ENCODE data around the gene DNAH10.

DNAH10 gene

DNA sequence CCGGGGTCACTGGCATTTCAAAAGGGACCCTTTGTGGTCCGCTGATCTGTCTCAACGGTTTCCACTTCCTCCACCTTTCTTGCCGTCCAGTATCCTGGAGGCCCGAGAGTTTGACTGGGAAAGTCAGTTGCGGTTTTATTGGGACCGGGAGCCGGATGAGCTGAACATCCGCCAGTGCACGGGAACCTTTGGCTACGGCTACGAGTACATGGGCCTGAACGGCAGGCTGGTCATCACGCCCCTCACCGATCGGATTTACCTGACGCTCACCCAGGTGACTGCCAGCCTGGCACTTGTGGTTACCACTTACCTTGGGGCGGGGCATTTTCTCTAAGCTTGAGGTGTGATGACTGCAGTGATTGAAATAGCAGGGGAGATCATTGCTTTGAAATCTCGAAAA is 83.8 kb downstream of the DNAH10 start:
- no peak for DNase-seq

DNA sequence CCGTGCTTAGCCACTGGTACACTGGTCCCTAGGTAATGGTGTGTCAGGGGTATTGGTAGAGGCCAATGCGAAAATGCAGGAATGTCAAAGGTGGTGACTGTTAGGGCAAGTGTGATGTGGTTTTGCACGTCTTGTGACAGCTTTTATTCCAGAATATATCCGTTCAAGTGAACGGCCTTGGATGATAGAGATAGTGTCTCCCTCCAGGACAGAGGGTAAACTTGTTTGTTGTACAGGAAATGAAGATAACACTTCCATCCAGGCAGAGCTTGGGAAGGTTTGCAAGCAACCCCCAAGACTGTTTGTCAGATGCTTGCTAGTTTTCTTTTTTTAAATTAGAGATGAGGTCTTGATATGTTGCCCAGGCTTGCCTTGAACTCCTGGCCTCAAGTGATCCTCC is 84.2 kb downstream of the DNAH10 start:
- DNase-seq: no peak

DNA sequence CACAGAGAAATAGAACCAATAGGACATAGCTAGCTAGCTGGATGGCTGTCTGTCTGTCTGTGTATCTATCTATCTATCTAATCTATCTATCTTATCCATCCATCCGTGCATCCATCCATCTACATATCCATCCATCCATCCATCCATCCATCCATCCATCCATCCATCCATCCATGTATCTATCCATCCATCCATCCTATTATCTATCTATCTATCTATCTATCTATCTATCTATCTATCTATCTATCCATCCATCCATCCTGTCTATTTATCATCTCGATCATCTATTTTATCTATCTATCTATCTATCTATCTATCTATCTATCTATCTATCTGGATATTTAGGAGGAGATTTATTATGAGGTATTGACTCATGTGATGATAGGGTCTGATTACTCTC is 84.9 kb downstream of the DNAH10 start:
- DNase-seq: no peak

DNA sequence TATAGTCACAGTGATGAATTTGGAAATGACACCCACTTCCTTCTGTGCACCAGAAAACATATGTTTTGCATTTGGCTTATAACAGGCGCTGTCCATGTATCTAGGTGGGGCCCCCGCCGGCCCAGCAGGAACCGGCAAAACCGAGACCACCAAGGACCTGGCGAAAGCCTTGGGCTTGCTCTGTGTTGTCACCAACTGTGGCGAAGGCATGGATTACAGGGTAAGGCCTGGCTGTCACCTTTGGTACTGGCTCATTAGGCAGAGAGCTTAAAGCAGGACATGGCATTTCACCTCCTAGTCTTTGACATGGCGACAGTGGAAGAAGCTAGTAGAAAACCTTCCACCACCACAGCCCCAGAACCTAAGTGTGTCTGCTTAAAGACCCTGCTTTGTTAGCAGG is 85.8 kb downstream of the DNAH10 start:
- DNase-seq: no peak

DNA sequence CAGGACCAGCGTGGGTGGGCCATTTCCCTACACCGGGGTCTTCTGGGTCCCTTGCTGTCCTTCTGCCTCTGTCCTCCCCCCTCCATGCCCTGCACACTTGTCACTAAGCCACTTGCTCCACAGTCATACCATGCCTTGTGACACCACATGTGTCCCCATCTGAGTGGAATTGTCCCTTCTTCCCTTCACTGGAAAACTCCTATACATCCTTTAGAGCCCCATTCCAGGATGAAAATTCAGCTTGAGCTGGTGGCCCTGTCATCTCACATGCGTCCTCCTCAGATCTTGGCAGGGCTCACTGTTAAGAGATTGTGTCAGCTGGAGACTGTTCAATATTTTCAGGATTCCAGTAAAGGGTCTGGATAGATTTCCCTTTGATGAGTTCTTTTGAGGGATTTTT is 87.4 kb downstream of the DNAH10 start:
- no peak for DNase-seq

DNA sequence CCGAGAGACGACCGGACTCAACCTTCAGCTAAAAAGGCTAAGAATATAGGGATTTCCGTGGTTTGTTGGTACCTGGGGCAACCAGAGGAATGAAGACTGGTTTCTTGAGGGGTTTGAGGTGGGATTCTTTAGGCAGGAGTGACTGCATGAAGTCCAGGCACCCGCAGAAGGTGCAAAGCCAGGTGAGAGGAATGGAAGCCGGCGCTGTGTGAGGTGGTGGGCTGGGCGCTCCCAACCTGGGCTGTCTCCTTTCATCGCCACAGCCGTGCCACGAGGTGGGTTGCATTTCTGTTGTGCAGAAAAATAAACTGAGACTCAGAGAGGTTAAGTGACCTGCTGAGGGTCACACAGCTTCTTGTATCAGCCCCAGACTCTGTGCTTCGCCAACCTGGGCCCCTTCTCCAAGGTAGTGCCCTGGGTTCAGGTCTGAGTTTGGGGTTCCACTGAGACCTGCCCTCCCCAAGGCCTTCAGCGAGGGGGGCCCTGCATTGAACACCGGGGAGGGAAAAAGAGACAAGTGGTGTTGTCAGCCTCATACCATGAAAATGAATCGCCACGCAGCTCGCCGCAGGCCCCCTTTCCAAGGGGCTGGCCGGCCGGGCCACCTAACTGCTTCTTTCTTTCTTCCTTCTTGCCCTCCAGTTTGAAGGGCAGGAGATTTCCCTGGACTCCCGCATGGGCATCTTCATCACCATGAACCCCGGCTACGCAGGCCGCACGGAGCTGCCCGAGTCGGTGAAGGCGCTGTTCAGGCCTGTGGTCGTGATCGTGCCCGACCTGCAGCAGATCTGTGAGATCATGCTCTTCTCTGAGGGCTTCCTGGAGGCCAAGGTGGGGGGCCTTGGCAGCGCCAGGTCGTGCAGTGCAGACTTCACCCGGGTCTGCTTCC is 88.4 kb downstream of the DNAH10 start:
- no peak for DNase-seq

DNA sequence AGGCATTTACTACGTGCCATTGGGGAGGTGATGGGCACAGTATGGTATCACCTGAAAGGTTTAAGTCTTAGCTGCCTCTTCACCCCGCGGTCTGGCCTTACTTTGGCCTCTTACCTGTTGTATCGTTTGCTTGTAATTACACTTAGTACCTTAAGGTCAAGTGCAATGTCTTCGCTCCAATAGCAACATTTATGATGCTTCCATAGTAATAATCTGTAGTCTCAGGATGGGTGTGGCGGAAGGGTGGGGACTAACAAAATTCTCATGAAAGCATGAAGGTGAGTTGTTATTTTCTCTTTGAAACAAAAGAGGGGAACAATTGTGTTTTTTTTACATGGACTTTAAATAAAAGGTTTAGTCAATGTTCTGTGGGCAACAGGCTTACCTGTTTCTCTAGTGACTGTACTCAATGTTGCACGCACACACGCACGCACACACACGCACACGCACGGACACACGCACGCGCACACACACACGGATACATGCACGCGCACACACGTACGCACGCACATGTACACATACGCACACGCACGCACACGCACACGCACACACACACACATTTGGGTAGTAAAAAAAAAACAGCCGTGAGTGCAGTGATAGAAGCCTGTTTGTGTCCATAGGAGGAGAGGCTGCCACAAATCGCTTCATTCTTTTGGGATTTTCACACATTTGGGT is 91.4 kb downstream of the DNAH10 start:
- DNase-seq: no peak

DNA sequence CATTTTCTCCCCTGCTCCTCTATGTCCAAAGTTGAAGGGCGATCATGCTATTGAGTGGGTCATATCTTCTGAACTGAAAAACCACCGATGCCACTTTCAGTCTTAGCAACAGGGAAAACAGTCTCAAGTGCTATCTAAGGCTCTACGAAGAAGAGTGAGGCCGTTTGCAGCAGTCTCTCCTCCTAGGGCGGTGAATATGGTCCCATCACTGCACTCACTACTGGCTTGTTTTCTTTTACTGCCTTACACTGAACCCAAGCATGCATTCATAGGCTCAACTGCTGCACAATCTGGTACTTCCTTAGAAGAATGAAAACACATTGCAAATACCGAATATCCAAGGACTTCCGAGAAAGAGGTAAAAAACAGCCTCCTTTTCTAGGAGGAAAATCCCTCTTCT is 92.1 kb downstream of the DNAH10 start:
- DNase-seq: no peak

DNA sequence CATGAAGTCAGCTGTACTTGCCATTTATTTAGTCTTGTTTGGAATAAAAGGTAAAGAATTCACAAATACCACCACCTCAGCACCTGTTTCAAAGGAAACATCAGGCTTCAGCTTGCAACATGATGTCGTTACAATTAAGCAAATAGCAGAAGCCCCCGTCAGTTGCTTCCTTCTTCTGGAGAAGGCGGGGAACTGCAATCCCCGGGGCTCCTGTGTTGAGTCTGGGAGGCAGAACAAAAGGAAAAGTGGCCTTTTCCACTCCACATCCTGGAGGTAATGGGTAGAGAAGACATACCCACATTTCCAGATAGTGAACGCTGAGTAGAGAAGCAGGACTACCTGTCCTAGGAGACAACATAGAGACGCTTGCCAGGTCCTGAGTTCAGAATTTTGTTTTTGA is 92.8 kb downstream of the DNAH10 start:
- DNase-seq: no peak

DNA sequence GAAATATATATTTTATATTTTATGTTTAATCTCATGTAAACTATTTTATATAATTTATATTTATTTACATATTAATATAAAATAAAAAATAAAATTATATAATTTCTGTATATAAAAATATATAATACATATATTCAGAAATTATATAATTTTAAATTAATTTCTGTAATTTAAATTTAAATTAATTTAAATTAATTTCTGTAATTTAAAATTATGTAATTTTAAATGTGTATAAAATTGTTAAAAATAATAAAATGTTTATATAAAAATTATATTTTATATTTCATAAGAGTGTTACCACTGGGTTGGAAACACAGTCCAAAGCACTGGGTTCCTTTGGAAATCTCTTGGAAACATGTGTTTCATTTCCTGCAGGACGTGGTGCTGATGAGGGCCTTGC is 94.6 kb downstream of the DNAH10 start:
- no peak for DNase-seq

DNA sequence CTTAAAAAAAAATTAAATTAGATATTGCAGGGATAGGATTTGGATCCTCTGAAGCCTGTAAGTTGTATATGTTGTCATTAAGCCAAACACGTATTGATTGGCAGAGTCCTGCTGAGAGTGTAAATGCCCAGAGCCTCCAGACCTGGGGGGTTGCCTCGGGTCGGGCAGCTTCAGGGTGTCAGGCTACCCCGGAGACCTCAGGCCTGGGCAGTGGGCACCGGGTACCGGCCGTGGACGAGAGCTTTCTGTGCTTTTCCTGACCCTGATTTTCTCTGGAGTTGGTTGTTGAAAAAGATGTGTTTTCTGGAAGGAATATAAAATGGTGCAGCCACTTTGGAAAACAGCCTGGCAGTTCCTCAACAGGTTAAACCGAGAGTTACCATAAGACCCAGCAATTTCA is 96.1 kb downstream of the DNAH10 start:
- no peak for DNase-seq

DNA sequence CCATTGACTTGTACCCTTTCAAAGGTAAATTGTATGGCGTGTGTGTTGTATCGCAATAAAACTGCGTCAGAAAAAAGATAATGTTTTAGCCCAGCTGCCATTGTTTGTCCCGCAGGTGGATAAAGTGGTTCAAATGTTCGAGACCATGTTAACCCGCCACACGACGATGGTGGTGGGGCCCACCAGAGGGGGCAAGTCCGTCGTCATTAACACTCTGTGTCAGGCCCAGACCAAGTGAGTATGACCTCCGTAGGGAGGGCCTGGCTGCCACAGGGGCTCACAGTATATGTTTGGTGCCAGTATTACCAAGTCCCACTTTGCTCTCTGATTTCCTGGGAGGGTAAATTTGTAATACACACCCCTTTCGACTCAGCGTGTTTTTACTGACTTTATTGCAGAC is 96.9 kb downstream of the DNAH10 start:
- no peak for DNase-seq

DNA sequence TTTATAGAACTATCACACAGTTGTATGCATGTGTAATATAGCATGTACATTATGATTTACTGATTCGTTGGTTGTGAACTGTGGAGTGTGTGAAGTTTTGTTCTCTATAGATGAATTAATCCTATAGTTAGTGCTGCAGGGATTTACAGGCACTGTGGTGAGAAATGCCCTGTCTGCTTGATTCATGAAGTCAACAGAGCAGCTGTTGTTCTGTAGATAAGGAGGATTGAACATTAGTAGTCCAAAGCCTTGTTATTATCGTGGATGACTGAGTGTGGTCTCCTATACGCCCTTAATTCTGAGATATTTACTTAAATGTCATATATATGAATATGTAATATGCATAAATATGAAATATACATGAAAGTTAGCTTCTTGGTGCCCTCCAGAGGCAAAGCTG is 98.3 kb downstream of the DNAH10 start:
- no peak for DNase-seq

DNA sequence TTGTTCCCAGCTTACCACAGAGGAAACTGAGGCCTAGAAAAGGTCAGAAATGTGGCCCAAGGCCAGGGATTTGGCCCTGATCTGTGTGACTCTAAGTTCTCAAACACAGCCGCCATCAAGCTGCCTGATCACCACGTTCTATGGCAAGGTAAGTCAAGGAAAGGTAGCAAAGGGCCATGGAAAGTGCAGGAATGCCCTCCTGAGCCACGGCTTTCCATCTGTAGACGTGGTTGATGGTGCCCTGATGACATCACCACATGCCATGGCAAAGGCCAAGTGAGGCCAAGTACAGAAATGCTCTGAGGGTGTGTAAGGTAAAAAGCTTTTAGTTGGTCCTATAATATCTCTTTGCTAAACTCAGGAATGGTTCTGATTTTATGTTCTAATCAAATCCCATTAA is 99.3 kb downstream of the DNAH10 start:
- no peak for DNase-seq

DNA sequence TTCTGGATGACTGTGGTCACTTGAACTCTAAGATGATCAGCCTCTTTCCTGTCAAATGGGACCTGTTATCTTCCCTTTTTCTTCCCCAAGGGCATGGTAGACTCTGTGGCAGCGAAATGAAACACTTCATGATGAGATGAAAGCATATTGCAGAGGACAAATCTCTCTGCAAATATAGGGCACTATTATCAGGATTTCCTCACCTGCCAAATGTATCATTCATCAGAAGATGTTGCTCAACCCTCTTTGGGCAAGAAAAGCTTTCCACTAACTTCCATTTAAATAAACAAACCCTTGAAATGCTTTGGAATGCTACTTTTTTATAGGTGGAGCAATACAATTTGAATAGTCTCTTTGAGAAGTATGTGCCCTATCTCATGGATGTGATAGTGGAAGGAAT is 105.0 kb downstream of the DNAH10 start:
- no peak for DNase-seq

DNA sequence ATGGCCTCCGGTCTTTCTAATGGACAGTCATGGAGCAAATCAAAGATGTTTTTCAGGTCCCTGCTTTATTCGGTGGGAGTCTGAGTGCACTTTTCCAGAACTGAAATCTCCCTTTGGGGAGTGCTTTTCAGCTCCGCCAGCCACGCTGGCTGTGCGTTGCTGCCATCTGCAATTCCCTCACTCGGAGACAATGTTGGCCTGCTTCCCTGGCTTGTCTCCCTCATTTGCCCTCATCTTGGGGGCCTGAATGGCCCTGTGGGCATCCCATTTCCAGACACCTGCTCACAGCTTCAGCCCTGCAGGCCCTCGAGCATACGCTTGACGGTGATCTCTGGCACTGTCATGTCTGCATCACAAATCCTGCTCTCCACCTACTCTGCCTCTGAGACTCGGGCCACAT is 106.7 kb downstream of the DNAH10 start:
- DNase-seq: peak in 1 of 2 donors; percentile 8

DNA sequence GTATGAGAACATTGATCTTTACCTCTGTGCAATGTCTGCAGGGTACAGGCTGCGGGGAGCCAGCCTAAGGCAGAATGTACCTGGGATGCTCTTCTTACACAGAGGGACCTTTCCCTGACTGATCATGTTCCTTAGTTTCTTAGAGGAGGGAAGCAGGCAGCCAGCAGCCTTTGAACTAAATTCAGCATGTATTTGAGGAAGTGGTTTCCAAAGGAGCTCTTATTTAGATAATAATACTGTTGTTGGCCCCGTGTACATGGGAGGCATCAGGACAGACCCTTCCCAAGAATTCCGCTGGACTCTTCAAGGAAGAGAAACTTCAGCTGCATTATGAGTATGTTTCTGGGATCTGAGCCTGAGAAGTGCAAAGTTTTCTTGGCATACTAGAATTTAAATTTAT is 111.7 kb downstream of the DNAH10 start:
- DNase-seq: no peak

DNA sequence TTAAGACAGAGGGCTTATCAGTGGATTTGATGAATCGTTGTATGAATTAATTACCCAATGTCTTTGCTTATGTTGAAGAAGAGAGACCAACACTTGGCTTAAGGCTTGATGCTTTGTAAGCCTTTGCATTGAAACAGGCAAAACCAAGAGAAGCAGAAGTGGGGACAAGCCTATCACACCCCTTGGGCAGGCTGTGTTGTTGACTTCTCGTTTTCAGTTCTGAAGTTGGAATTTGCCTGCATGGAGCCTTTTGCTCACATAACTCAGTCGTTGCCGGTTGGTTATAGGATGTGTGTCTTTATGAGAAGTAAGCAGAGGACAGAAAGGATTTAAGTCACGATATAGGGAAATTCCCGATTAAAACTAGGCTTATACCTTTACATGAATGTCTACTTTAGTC is 115.9 kb downstream of the DNAH10 start:
- no peak for DNase-seq

DNA sequence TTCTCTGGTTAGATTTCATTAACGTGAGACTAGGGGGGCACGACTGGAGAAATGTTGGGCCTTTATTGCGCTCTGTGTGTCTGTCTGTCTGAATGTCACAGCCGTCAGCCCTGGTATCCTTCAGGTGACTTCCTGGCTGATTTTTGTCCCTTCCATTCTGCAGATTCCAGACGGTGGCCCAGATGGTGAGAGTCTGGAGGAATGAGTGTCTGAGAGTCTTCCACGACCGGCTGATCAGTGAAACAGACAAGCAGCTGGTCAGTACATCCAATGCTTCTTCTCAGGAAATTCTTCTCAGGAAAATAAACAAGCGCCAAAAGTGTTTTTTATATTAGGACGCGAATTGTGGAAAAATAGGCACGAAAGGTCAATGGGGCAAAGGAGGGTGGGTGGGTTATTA is 117.0 kb downstream of the DNAH10 start:
- no peak for DNase-seq

DNA sequence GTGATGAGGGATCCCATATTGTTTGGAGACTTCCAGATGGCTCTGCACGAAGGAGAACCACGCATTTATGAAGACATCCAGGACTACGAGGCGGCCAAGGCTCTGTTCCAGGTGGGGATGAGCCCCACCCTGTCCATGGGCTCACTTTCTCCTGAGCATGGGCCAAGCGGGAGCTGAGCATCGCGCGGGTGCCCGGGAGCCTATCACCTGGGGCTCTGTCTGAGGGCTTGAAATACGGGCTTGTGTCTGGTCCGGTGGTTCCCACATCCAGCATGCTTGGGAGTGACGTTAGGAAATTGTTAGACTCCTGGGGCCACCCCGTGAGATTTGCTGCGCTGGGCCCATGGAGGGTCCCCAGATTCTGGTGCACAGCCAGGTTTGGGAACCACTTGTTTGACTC is 117.6 kb downstream of the DNAH10 start:
- no peak for DNase-seq

DNA sequence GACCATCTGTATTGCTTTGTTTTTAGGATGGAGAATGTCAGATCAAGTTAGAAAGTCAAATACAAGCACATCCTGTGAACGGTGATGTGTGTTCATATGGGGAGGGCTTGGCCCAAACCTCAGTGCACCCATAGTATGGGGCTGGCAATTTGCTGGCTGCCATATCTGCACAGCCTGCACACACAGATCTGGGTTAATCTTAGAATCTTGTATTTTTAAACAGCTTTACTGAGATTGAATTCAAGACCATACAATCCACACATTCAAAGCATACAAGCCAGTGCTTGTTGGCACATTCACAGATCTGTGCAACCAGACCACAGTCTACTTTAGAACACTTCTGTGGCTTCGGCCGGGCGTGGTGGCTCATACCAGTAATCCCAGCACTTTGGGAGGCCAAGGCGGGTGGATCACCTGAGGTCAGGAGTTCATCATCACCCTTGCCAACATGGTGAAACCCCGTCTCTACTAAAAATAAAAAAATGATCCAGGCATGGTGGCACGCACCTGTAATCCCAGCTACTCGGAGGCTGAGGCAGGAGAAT is 120.1 kb downstream of the DNAH10 start:
- no peak for DNase-seq

DNA sequence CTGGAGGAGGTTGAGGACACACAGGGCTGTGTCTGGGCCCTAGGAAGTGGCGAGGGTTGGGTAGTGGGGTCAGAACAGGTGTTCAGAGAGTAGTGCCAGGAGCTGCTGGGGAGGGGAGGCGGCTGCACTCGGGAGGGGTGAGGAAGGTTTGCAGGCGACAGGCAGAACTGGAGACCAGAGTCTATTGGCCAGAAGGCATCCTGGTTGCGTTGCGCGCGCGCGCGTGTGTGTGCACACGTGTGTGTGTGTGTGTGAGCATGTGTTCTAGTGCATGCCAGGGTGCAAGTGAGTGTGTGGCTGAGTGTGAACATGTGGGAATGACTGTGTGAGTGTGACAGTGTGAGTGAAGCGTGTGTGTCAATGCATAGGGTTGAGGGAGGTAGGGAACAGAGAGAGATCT is 124.2 kb downstream of the DNAH10 start:
- DNase-seq: no peak

DNA sequence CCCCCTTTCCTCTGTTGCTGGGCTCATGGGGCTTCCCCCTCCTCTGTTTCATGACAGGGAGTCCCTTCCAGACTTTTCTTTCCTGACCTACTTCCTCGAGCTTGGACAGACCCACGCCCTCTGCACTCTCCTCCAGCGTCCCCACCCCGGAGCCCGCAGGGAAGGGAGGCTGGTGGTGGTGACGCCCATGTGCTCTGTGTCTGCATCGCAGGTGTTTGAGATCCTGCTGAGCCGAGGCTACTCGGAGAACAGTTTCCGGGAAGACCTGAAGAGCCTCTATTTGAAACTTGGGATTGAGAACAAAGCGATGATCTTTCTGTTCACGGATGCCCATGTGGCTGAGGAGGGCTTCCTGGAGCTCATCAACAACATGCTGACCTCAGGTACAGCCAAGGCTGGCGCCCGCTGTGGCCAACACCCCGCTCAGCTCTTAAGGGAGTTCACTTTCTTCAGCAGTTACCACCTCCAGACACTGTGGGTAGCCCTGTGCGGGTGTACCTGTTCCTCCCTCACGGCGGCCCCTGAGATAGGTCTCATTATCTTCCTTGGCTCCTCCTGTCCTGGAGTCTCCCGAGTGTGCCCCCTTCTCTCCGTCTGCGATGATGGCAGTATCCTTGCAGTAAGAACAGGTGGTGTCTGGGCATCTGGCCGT is 125.0 kb downstream of the DNAH10 start:
- DNase-seq: no peak

DNA sequence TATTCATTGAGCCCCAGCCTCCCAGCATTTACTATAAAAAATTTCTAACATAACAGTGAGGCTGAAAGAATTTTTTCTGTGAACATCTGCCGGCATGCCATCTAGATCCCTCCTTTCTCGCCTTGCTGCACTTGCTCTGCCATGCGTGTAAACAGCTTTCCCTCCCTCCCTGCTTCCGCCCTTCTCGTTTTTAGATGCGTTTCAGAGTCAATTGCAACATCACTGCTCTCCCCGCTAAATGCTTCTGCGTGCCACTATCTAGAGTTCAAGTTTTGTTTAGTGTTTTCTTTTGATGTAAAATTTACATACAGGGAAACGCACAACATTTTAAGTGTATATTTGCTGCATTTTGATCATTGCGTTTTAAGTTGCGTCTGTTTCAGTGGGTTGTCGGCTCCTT is 126.9 kb downstream of the DNAH10 start:
- DNase-seq: no peak
